Prostate gland (tissue), 2 donors: ENCODE results near the gene DOK6.

ENCODE experiments used
- CTCF ChIP-seq, 4 experiments: fragments of 200-600 bp in 2 of 4; fragments of 450-650 bp in 2 of 4; sonication (generic) in 2 of 4; IDR thresholded peaks; 1 replicate in 3 of 4; 2 replicates in 1 of 4; pipeline ENCODE4 v1.5.1; 2016 to 2019; ENCODE audit warnings: antibody characterized with exemption in 4 of 4, mild to moderate bottlenecking in 2 of 4, moderate library complexity in 2 of 4
- POLR2A ChIP-seq: fragments of 450-650 bp; IDR thresholded peaks from one replicate; pipeline ENCODE4 v1.6.1; 2016; ENCODE audit warnings: antibody characterized with exemption, mild to moderate bottlenecking
- POLR2AphosphoS5 ChIP-seq: sonication (generic); formaldehyde crosslinking; IDR thresholded peaks from one replicate; pipeline ENCODE4 v1.6.1; 2017; ENCODE audit warnings: antibody characterized with exemption

- TF ChIP-seq CTCF (IDR thresholded peaks at IDR 0.05) (no peak), POLR2A (no peak), POLR2AphosphoS5 (no peak)
These were observed 90.9 kb downstream of the DOK6 start for GRCh38 chr18:69491576-69491975.
